B cell (primary cell): ENCODE measurements around the gene NAB1. TPM values are rescaled to one million over a fixed set of nuclear protein-coding genes. Genes with fewer than 3 reads are reported as not detected.
"Not testable (repeated sequence)": the region's sequence is repeated elsewhere in the genome, so short reads cannot be mapped to it uniquely, and the experiment has no call there.

Experiments used
- ATAC-seq: fragments of 200-7000 bp; cut with Tn5 transposase; one replicate; pipeline ENCODE4 v1.10.0; 2021; ENCODE audit warnings: low read depth, mild to moderate bottlenecking, moderate number of reproducible peaks, moderate library complexity
- CTCF ChIA-PET: fragments of 350-600 bp; sonication (Branson Sonifier 250); formaldehyde crosslinking; loops from one replicate; lab custom pipeline; 2021; ENCODE audit warnings: antibody characterized with exemption, inconsistent platforms; lab: Charles Lee
- POLR2A ChIA-PET: fragments of 350-600 bp; sonication (Branson Sonifier 250); formaldehyde crosslinking; loops from one replicate; lab custom pipeline; 2021; ENCODE audit warnings: antibody characterized with exemption; lab: Charles Lee
- DNase-seq: peaks from one replicate; pipeline ENCODE4 v3.0.0; 2013
- H2AFZ ChIP-seq: 2 replicates; pipeline ENCODE4 v1.6.1; 2012; ENCODE audit warnings: mild to moderate bottlenecking, low read depth, low read length; ENCODE audit not compliant: insufficient read depth, poor library complexity, severe bottlenecking
- H3K27ac ChIP-seq, 2 donors: 1 replicate in 1 of 2; 2 replicates in 1 of 2; pipeline ENCODE4 v1.5.1; 2012 to 2013; ENCODE audit warnings: low read length in 2 of 2, mild to moderate bottlenecking in 2 of 2, moderate library complexity in 1 of 2
- H3K27me3 ChIP-seq, 4 experiments: fragments of 200-600 bp in 1 of 4; sonication (generic) in 1 of 4; replicated peaks in 1 of 4; 1 replicate in 2 of 4; 2 replicates in 2 of 4; pipeline versions ENCODE4 v1.6.1 to v1.7.0; 2013 to 2016; ENCODE audit warnings: low read length in 3 of 4, mild to moderate bottlenecking in 2 of 4, mixed read lengths in 1 of 4, moderate library complexity in 1 of 4; ENCODE audit not compliant: insufficient read depth in 4 of 4, control insufficient read depth in 3 of 4; ENCODE audit errors: control extremely low read depth in 1 of 4
- H3K36me3 ChIP-seq, 2 experiments: replicated peaks in 1 of 2; 1 replicate in 1 of 2; 2 replicates in 1 of 2; pipeline versions ENCODE4 v1.6.1 to v1.7.1; 2013; ENCODE audit warnings: low read length in 1 of 2; ENCODE audit not compliant: insufficient read depth in 2 of 2, control insufficient read depth in 1 of 2; ENCODE audit errors: control extremely low read depth in 1 of 2, extremely low read depth in 1 of 2
- H3K4me1 ChIP-seq, 2 donors: fragments of 200-600 bp in 1 of 2; sonication (generic) in 1 of 2; 1 replicate in 1 of 2; 2 replicates in 1 of 2; pipeline versions ENCODE4 v1.5.1 to v1.6.1; 2013 to 2017; ENCODE audit warnings: low read length in 2 of 2; ENCODE audit not compliant: control insufficient read depth in 2 of 2, insufficient read depth in 2 of 2
- H3K4me2 ChIP-seq: replicated peaks from 2 replicates; pipeline ENCODE3; 2012; ENCODE audit warnings: mild to moderate bottlenecking, low read depth, low read length; ENCODE audit not compliant: poor library complexity, severe bottlenecking
- H3K4me3 ChIP-seq, 5 experiments: fragments of 200-600 bp in 1 of 5; sonication (generic) in 1 of 5; 1 replicate in 3 of 5; 2 replicates in 2 of 5; pipeline versions ENCODE4 v1.5.1 to v1.7.0; 2011 to 2016; ENCODE audit warnings: low read length in 4 of 5, mild to moderate bottlenecking in 4 of 5, low read depth in 2 of 5, control low read depth in 1 of 5, moderate library complexity in 1 of 5; ENCODE audit not compliant: insufficient read depth in 1 of 5; ENCODE audit errors: control extremely low read depth in 1 of 5, extremely low read depth in 1 of 5
- H3K79me2 ChIP-seq: fragments of 200-600 bp; sonication (generic); one replicate; pipeline ENCODE4 v1.6.0; 2016; ENCODE audit warnings: low read length; ENCODE audit not compliant: control insufficient read depth, insufficient read depth
- H3K9ac ChIP-seq: fragments of 200-600 bp; sonication (generic); 2 replicates; pipeline ENCODE4 v1.6.1; 2017; ENCODE audit warnings: mild to moderate bottlenecking, low read length, moderate library complexity
- H3K9me3 ChIP-seq, 3 donors: one replicate each; pipeline versions ENCODE4 v1.6.1 to v1.7.1; 2013; ENCODE audit warnings: low read length in 2 of 3; ENCODE audit not compliant: control insufficient read depth in 2 of 3, insufficient read depth in 1 of 3; ENCODE audit errors: control extremely low read depth in 1 of 3
- H4K20me1 ChIP-seq: 2 replicates; pipeline ENCODE4 v1.6.0; 2012; ENCODE audit warnings: mild to moderate bottlenecking, low read length; ENCODE audit not compliant: insufficient read depth, control insufficient read depth, poor library complexity, severe bottlenecking
- H3K27ac Mint-ChIP-seq: one replicate; pipeline ENCODE4 v1.8.0; 2021; ENCODE audit warnings: mixed read lengths
- H3K27me3 Mint-ChIP-seq: one replicate; pipeline ENCODE4 v1.8.0; 2021; ENCODE audit warnings: mixed read lengths
- H3K4me1 Mint-ChIP-seq: one replicate; pipeline ENCODE4 v1.8.0; 2021; ENCODE audit warnings: mixed read lengths
- H3K4me3 Mint-ChIP-seq: one replicate; pipeline ENCODE4 v1.8.0; 2021; ENCODE audit warnings: mixed read lengths
- H3K9me3 Mint-ChIP-seq: one replicate; pipeline ENCODE4 v1.8.0; 2022; ENCODE audit warnings: mixed read lengths; ENCODE audit not compliant: insufficient read depth
- EZH2 ChIP-seq: IDR thresholded peaks from 2 replicates; pipeline ENCODE4 v1.6.1; 2012; ENCODE audit warnings: borderline replicate concordance, low read depth, mild to moderate bottlenecking, moderate library complexity, low read length; ENCODE audit not compliant: insufficient read depth, poor library complexity, severe bottlenecking
- WGBS: methylation state at CpG from one replicate; pipeline ENCODE4 v1.1.5; 2013; ENCODE audit warnings: missing lambda C conversion rate; ENCODE audit not compliant: insufficient coverage; 5-methylcytosine and 5-hydroxymethylcytosine counted together
- intact Hi-C: fragments of 100-400 bp; cut with micrococcal nuclease; formaldehyde crosslinking; loops from one replicate; pipeline ENCODE4 v1.10.0; 2022
- polyA plus RNA-seq: library from polyadenylated mRNA; depleted of rRNA; stranded (reverse); fragments of >200 nt; gene quantifications from 2 replicates; pipeline ENCODE4 v1.2.3, GENCODE V29; 2012
- total RNA-seq, 2 donors: library from RNA; stranded (reverse); fragments of 120-200 nt in 1 of 2; gene quantifications; 1 replicate in 1 of 2; 2 replicates in 1 of 2; pipeline versions ENCODE4 v1.2.3 to v1.2.4, GENCODE V29; 2013 to 2022
- TF ChIP-seq, protein P1 (sequence below): fragments of 200-600 bp; IDR thresholded peaks from one replicate; pipeline ENCODE4 v1.8.0; 2022; ENCODE audit warnings: antibody characterized with exemption, mild to moderate bottlenecking

NAB1 gene
- total and polyA plus RNA-seq, 2 donors (not counting 1 experiment from before 2014, with no cell fraction given), result 6.3 to 24.9 TPM

DNA sequence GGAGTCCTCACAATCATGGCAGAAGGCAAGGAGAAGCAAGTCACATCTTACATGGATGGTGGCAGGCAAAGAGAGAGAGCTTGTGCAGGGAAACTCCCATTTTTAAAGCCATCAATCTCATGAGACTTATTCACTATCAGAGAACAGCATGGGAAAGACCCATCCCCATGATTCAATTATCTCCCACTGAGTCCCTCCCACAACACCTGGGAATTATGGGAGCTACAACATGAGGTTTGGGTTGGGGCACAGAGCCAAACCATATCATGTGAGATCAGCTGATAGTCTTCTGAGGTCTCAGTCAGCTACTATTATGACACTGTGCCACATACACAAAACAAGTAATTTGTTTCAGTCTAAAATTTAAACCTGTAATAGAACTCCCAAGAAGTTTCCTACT lies 59.8 kb downstream of the NAB1 start:
- H3K9ac ChIP-seq, H3K9me3 Mint-ChIP-seq, H3K27me3 ChIP-seq, H3K4me3 ChIP-seq, H3K4me1 Mint-ChIP-seq, H3K4me1 ChIP-seq, H2AFZ ChIP-seq, DNase-seq, H3K9me3 ChIP-seq, H3K79me2 ChIP-seq, H3K27me3 Mint-ChIP-seq, H3K4me3 Mint-ChIP-seq, H3K36me3 ChIP-seq, ATAC-seq, H3K27ac Mint-ChIP-seq, H3K27ac ChIP-seq, H3K4me2 ChIP-seq, intact Hi-C loops, H4K20me1 ChIP-seq: not testable (repeated sequence)
- CTCF ChIA-PET, result interaction anchor here (0.6 kb wide), 1 partner anchor 125 kb away, joined by 3 read pairs; no protein-coding TSS in a partner anchor
- POLR2A ChIA-PET, result interaction anchor here (0.7 kb wide), 1 partner anchor 293 kb away, joined by 8 read pairs; no protein-coding TSS in a partner anchor

DNA sequence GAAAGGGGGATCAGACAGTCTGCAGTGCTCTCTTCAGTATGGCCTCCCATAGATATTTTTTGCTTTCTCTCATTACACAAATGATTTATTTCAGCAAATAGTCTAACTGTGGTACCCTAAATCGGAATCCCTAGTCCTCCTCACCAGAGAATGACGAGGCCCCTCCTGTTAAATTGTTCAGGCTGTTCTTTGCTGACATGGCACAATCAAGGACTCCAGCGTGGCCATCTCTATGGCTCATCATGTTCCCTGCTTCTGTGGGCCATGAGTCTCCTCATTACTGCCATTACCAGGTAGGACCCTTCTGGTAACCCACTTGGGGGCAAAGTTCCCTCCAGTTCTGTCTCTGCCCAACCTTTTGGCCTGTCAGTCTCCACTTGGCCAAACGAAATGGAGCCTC lies 62.2 kb downstream of the NAB1 start:
- Histone ChIP-seq H3K36me3 (no peaks in the 10 kb centered on the region), H2AFZ (no peak overlapping the region), H3K4me3 (no peak overlapping the region), H3K27me3 (no peaks in the 10 kb centered on the region), H3K9ac (no peak overlapping the region), H3K9me3 (no peaks in the 10 kb centered on the region), H3K4me1 (no peaks in the 10 kb centered on the region), H4K20me1 (no peaks in the 10 kb centered on the region), H3K79me2 (no peaks in the 10 kb centered on the region), H3K4me2 (no peak overlapping the region), H3K27ac (no peak overlapping the region)
- intact Hi-C loops, result no loop called here
- WGBS, result 98% methylated on average over 3 of the region's 4 CpGs
- Mint-ChIP-seq H3K9me3 (no peaks in the 10 kb centered on the region), H3K4me1 (no peaks in the 10 kb centered on the region), H3K27me3 (no peaks in the 10 kb centered on the region), H3K4me3 (no peak overlapping the region), H3K27ac (no peak overlapping the region)
- no peak for TF ChIP-seq EZH2
- TF ChIP-seq, protein P1, sequence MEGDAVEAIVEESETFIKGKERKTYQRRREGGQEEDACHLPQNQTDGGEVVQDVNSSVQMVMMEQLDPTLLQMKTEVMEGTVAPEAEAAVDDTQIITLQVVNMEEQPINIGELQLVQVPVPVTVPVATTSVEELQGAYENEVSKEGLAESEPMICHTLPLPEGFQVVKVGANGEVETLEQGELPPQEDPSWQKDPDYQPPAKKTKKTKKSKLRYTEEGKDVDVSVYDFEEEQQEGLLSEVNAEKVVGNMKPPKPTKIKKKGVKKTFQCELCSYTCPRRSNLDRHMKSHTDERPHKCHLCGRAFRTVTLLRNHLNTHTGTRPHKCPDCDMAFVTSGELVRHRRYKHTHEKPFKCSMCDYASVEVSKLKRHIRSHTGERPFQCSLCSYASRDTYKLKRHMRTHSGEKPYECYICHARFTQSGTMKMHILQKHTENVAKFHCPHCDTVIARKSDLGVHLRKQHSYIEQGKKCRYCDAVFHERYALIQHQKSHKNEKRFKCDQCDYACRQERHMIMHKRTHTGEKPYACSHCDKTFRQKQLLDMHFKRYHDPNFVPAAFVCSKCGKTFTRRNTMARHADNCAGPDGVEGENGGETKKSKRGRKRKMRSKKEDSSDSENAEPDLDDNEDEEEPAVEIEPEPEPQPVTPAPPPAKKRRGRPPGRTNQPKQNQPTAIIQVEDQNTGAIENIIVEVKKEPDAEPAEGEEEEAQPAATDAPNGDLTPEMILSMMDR, result no peak
- ChIA-PET CTCF (interaction anchor here (0.9 kb wide), 1 partner anchor 18 kb away, joined by 3 read pairs; no protein-coding TSS in a partner anchor), POLR2A (no interaction called here)
- ATAC-seq (no peak), DNase-seq (no peak)
